GM18873 (cell line): ENCODE measurements around the gene FAM234A.

Source experiments
- ATAC-seq: cut with Tn5 transposase; IDR thresholded peaks from one replicate; pipeline ENCODE4 v1.9.1; 2021; ENCODE audit warnings: mild to moderate bottlenecking, moderate library complexity, moderate number of reproducible peaks; ENCODE audit not compliant: unreplicated experiment, low FRiP score

The FAM234A gene

GRCh38 chr16:293043-293775, 58.6 kb downstream of the FAM234A start:
- ATAC-seq: no peak

GRCh38 chr16:296276-296675, 61.7 kb downstream of the FAM234A start:
- ATAC-seq: no peak

GRCh38 chr16:296806-297510, 62.3 kb downstream of the FAM234A start:
- no peak for ATAC-seq

- ATAC-seq: no peak
Measured at GRCh38 chr16:297832-298231, 63.2 kb downstream of the FAM234A start.

DNA sequence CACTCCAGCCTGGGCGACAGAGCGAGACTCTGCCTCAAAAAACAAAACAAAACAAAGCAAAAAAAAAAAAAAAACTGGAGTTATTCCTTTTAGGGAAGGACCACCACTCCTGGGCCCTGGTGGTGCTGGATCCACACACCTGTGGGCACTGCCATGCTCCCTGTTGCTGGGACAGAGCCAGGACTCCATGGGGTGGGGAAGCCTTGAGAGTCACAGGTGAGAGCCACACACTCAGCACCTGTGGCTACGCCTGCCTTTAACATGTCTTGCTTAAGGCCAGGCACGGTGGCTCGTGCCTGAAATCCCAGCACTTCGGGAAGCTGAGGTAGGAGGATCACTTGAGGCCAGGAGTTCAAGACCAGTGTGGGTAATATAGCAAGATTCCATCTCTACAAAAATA, 66.6 kb downstream of the FAM234A start:
- no peak for ATAC-seq

GRCh38 chr16:301950-302349, 67.3 kb downstream of the FAM234A start:
- ATAC-seq: no peak

DNA sequence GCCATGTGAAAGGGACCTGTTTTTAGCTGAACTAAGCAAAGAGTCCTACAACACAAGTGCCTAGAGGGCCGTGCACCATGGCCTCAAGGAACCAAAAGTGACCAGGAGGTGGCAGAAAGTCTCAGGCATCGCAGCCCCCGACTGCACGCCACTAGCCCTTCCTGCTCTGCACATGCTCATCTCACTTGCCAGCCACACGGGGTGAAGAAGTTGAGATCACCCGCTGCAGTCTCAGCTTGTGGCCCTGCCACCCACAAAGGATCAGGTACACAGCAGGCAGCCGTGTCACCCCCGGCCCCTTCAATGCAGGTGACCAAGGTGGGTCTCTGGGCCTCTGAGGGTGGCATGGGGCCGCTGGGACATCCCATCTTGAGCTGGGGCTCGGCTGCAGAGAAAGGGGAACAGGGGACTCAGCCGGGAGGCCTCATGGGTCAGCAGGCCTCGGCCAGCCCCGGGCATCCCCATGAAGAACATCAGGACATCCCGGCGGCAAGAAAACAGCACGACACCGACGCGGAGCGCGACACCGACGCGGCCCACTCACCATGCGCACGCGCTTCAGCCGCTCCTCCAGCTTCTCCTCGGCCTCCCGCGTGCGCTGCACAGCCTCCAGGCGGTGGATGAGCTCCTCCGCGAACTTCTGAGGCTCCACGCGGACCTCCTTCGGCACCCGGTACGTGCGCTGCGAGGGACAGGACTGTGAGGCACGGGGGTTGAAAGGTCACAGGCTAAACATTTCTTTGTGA, 69.3 kb downstream of the FAM234A start:
- ATAC-seq: no peak

- no peak for ATAC-seq
Measured at GRCh38 chr16:305916-306626, 71.5 kb downstream of the FAM234A start.

DNA sequence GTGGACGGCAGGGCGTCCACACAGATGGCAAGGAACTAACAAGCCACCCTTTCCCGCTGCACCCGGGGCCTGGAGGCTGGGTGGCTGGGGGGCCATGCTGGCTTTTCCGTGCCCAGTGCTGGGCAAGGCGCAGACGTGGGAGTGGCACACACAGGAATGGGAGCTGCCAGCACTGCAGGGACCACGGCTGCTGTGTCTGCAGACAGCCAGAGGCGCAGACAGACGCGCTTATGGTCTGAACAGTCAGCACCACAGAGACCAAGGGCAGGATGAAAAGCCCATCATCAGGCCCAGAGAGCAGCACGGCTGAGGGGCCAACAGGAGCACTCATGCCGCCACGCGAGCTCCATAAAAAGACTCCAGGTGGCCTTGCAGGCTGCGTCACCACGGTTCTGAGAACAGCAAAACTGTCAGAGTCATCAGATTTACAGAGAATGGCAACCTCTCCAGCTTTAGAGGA, 72.3 kb downstream of the FAM234A start:
- ATAC-seq: no peak

DNA sequence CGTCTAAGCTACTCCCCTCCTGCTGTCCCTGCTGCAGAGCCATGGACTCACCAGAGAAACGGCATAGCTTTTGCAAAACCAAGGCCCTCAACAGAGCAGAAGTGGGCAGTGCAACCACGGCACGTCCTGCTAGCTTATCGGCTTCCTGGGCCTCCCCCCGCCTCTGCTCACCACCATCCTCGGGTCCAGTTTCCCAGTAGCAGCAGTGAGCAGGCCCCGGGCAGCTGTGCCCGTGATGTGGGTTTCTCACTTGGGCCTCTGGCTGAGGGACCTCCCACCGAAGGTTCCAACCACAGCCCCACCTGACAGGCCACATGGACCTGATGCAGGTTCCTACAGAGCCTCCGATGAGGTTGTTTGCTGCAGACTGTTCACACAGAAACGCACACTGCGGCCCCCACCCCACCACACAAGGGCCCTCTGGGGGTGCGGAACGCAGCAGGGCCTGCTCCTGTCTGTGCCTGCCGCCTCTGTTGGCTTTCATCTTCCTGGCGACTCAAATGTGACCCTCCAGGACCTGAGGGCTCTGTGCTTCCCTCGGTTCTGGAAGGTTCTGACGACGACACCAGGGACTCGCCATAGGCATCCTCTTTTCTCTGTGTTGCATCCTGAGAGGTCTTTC, 73.2 kb downstream of the FAM234A start:
- ATAC-seq: no peak

DNA sequence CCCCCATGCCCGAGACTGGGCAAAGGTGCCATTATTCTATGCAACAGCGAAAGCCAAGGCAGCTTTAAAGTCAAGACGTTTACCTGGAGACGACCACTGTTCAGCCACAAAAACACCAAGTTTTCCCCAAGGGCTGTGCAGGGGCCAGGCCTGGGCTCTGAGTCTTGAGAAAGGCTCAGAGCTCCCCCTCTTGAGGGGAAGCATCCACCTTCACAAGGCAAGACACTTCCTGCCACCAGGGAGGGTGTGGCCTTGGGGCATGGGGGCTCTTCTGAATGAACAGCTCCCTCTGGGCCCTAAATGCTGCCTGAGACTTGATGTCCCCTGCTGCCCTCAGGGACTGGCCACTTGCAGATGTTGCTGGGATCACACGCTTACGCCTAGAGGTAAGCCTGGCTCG, 74.9 kb downstream of the FAM234A start:
- ATAC-seq: no peak

DNA sequence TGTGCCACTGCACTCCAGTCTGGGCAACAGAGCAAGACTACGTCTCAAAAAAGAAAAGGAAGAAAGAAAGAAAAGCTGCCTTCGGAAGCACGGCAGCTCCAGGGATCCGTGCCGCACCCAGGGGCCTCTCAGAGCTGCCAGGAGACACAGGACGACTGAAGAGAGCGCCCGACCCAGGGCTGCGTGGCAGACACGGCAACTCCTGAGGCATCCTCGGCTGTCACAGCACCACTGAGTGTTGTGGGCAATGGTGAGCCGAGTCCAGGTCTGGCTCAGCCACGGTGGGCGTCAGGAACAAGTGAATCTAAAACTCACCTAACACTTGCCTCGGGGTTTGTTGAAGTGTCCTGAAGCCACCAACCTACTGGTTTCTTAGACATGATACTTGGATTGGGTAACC, 77.1 kb downstream of the FAM234A start:
- no peak for ATAC-seq

DNA sequence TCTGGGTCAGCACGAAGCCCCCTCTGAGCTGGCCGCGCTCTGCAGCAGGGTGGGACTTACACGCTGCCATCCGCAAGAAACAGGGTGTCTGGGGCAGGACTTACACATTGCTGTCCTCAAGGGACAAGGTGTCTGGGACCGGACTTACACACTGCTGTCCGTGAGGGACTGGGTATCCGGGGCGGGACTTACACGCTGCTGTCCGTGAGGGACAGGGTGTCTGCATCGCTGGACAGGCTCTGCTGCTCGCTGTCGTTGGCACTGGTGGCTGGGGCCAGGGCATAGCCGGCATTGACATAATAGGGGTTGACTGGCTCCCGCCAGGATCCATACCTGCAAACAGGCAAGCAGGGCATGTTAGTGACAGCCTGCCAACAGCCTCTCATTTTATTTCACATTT, 79.7 kb downstream of the FAM234A start:
- no peak for ATAC-seq

DNA sequence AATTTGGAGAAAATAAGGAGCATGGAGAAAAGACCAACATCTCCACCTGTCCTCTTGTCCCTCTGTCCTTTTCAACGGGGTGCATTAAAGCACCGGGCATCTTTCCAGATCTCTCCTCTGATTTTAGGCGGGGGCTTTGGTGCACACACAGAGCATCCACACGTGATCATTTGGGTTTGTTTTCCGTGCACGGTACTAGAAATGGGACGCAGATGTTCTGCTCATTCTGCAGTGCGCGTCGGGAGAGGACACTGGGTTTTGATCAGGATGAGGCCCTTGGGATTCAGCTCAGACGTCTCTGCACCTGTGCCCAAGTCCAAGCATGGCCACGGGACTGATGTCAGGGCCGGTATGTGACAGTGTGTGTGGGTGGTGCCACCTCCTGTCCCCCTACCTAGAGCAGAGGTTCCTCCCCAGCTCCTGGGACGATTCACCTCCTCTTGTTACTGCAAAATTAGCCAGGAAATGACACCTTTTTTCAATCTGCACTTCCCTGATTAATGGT, 80.2 kb downstream of the FAM234A start:
- no peak for ATAC-seq
